CD4-positive, alpha-beta T cell (primary cell): ENCODE measurements around the gene FILIP1L. TPM values are rescaled to one million over a fixed set of nuclear protein-coding genes. Genes with fewer than 3 reads are reported as not detected.

Source experiments
- ATAC-seq: fragments of 200-7000 bp; cut with Tn5 transposase; one replicate; pipeline ENCODE4 v1.10.0; 2022; ENCODE audit warnings: mild to moderate bottlenecking; ENCODE audit not compliant: poor library complexity
- CTCF ChIA-PET: fragments of 350-600 bp; sonication (Branson Sonifier 250); formaldehyde crosslinking; loops from one replicate; lab custom pipeline; 2021; ENCODE audit warnings: antibody characterized with exemption, inconsistent platforms; lab: Charles Lee
- POLR2A ChIA-PET: fragments of 350-600 bp; sonication (Branson Sonifier 250); formaldehyde crosslinking; loops from one replicate; lab custom pipeline; 2021; ENCODE audit warnings: antibody characterized with exemption, inconsistent platforms; lab: Charles Lee
- DNase-seq, 14 experiments: peaks; one replicate each; pipeline ENCODE4 v3.0.0-alpha.2; 2013 to 2020; ENCODE audit warnings: mixed read lengths in 2 of 14
- H3K27ac ChIP-seq, 2 donors: one replicate each; pipeline versions ENCODE4 v1.5.1 to v1.7.0; 2013; ENCODE audit warnings: low read length in 2 of 2, low read depth in 1 of 2, mild to moderate bottlenecking in 1 of 2
- H3K27me3 ChIP-seq, 2 experiments: 1 replicate in 1 of 2; 2 replicates in 1 of 2; pipeline versions ENCODE4 v1.6.1 to v1.7.0; 2013; ENCODE audit warnings: low read length in 2 of 2, control low read depth in 1 of 2, mild to moderate bottlenecking in 1 of 2, moderate library complexity in 1 of 2; ENCODE audit not compliant: insufficient read depth in 2 of 2, control insufficient read depth in 1 of 2
- H3K36me3 ChIP-seq: one replicate; pipeline ENCODE4 v1.6.1; 2013; ENCODE audit warnings: low read length, control low read depth; ENCODE audit not compliant: insufficient read depth
- H3K4me1 ChIP-seq: one replicate; pipeline ENCODE4 v1.6.1; 2013; ENCODE audit warnings: low read length, control low read depth; ENCODE audit not compliant: insufficient read depth
- H3K4me3 ChIP-seq: one replicate; pipeline ENCODE4 v1.5.1; 2013; ENCODE audit warnings: mild to moderate bottlenecking, low read length, moderate library complexity
- H3K9me3 ChIP-seq, 2 experiments: 1 replicate in 1 of 2; 2 replicates in 1 of 2; pipeline versions ENCODE4 v1.6.1 to v1.7.0; 2013; ENCODE audit warnings: low read length in 2 of 2, mild to moderate bottlenecking in 2 of 2, control low read depth in 1 of 2, moderate library complexity in 1 of 2; ENCODE audit not compliant: control insufficient read depth in 1 of 2, insufficient read depth in 1 of 2
- H3K27ac Mint-ChIP-seq: one replicate; pipeline ENCODE4 v1.8.0; 2020; ENCODE audit warnings: mixed read lengths
- H3K27me3 Mint-ChIP-seq: one replicate; pipeline ENCODE4 v1.8.0; 2021; ENCODE audit warnings: mixed read lengths
- H3K36me3 Mint-ChIP-seq: one replicate; pipeline ENCODE4 v1.8.0; 2021; ENCODE audit warnings: low read depth, mixed read lengths
- H3K4me1 Mint-ChIP-seq: one replicate; pipeline ENCODE4 v1.8.0; 2021; ENCODE audit warnings: low read depth, mixed read lengths
- H3K4me3 Mint-ChIP-seq: one replicate; pipeline ENCODE4 v1.8.0; 2020; ENCODE audit warnings: mild to moderate bottlenecking, mixed read lengths
- H3K9me3 Mint-ChIP-seq: one replicate; pipeline ENCODE4 v1.8.0; 2020; ENCODE audit warnings: mixed read lengths
- CTCF ChIP-seq: fragments of 200-600 bp; IDR thresholded peaks from one replicate; pipeline ENCODE4 v1.8.0; 2022; ENCODE audit warnings: antibody characterized with exemption, mild to moderate bottlenecking
- intact Hi-C, 2 experiments: fragments of 100-400 bp; cut with DNase I in 1 of 2; cut with micrococcal nuclease in 1 of 2; formaldehyde crosslinking; loops; one replicate each; pipeline versions ENCODE4 v1.15.1 to v1.9.0; 2023 to 2025; cut with DNase I, micrococcal nuclease
- total RNA-seq, 174 experiments: library from RNA in 2 of 174; stranded (reverse) in 2 of 174; gene quantifications; one replicate each; pipeline ENCODE4 v1.2.3 and lab custom pipeline; 2021 to 2026

FILIP1L gene
- total RNA-seq, 2 experiments from 2014 or later, result 0.08 to 0.28 TPM

- Histone ChIP-seq H3K36me3 (no peaks in the 10 kb centered on the region), H3K4me3 (no peak overlapping the region), H3K9me3 (no peaks in the 10 kb centered on the region), H3K27ac (no peak overlapping the region), H3K27me3 (no peaks in the 10 kb centered on the region), H3K4me1 (no peaks in the 10 kb centered on the region)
- no peaks in the 10 kb centered on the region for H3K9me3 Mint-ChIP-seq
- intact Hi-C loops, result no loop called here
- no peak overlapping the region for H3K27ac Mint-ChIP-seq
- no peaks in the 10 kb centered on the region for H3K4me1 Mint-ChIP-seq
- ATAC-seq (no peak), DNase-seq (no peak)
- ChIA-PET CTCF (interaction anchor here (1.2 kb wide), 1 partner anchor 123 kb away, joined by 3 read pairs; no protein-coding TSS in a partner anchor), POLR2A (no interaction called here)
- no peak overlapping the region for H3K4me3 Mint-ChIP-seq
- H3K36me3 Mint-ChIP-seq, result no peaks in the 10 kb centered on the region
- no peak for TF ChIP-seq CTCF
- no peaks in the 10 kb centered on the region for H3K27me3 Mint-ChIP-seq
Observed at GRCh38 chr3:99945328-99945995, 168.8 kb downstream of the FILIP1L start.

GRCh38 chr3:99943931-99944761 lies 170.2 kb downstream of the FILIP1L start:
- POLR2A ChIA-PET, result interaction anchor here (0.6 kb wide), 1 partner anchor 254 kb away, joined by 3 read pairs; no protein-coding TSS in a partner anchor
- Histone ChIP-seq H3K27ac (no peak overlapping the region), H3K36me3 (no peaks in the 10 kb centered on the region), H3K4me3 (no peak overlapping the region), H3K27me3 (no peaks in the 10 kb centered on the region), H3K4me1 (no peaks in the 10 kb centered on the region), H3K9me3 (no peaks in the 10 kb centered on the region)
- ATAC-seq (no peak), DNase-seq (no peak)
- no peak overlapping the region for H3K27ac Mint-ChIP-seq
- CTCF ChIA-PET, result no interaction called here
- no peaks in the 10 kb centered on the region for H3K4me1 Mint-ChIP-seq
- intact Hi-C loops, result no loop called here
- no peaks in the 10 kb centered on the region for H3K9me3 Mint-ChIP-seq
- no peak for TF ChIP-seq CTCF
- no peaks in the 10 kb centered on the region for H3K36me3 Mint-ChIP-seq
- H3K4me3 Mint-ChIP-seq, result no peak overlapping the region
- no peaks in the 10 kb centered on the region for H3K27me3 Mint-ChIP-seq

GRCh38 chr3:99941211-99941610 lies 173.1 kb downstream of the FILIP1L start:
- ATAC-seq (no peak), DNase-seq (no peak)
- Histone ChIP-seq H3K4me1 (no peaks in the 10 kb centered on the region), H3K27ac (no peak overlapping the region), H3K4me3 (no peak overlapping the region), H3K36me3 (no peaks in the 10 kb centered on the region), H3K9me3 (no peaks in the 10 kb centered on the region), H3K27me3 (no peaks in the 10 kb centered on the region)
- ChIA-PET POLR2A (no interaction called here), CTCF (no interaction called here)
- TF ChIP-seq CTCF, result no peak
- intact Hi-C loops, result no loop called here
- no peaks in the 10 kb centered on the region for H3K4me1 Mint-ChIP-seq
- H3K36me3 Mint-ChIP-seq, result no peaks in the 10 kb centered on the region
- no peak overlapping the region for H3K27ac Mint-ChIP-seq
- no peak overlapping the region for H3K4me3 Mint-ChIP-seq
- H3K27me3 Mint-ChIP-seq, result no peaks in the 10 kb centered on the region
- H3K9me3 Mint-ChIP-seq, result no peaks in the 10 kb centered on the region
